ENCODE results near the gene TPGS2.
"Not testable (repeated sequence)": the region's sequence is repeated elsewhere in the genome, so short reads cannot be mapped to it uniquely, and the experiment has no call there.

The TPGS2 gene

GRCh38 chr18:36769611-36770314, 59.0 kb downstream of the TPGS2 start:
- Histone ChIP-seq H3K36me3 (replicated peaks in 1 of 2; ENCODE audit: control insufficient read depth in 2 of 2, insufficient read depth in 2 of 2, low read length in 2 of 2) (peaks cover 15 to 76% of the 10 kb centered on the region in 2 donors), H3K9ac (ENCODE audit: low read depth, low read length, poor library complexity) (no peak overlapping the region), H4K8ac (ENCODE audit: low read depth, low read length) (no peak overlapping the region), H4K91ac (ENCODE audit: low read depth, low read length, poor library complexity) (no peak overlapping the region), H3K4ac (ENCODE audit: low read length) (no peak overlapping the region), H3K23ac (ENCODE audit: low read depth, low read length, poor library complexity) (no peak overlapping the region), H3K4me1 (ENCODE audit: control insufficient read depth in 2 of 2, insufficient read depth in 1 of 2, low read depth in 1 of 2, low read length in 2 of 2) (peaks cover 0 to 3% of the 10 kb centered on the region in 2 donors), H3K14ac (ENCODE audit: low read length) (no peak overlapping the region), H2BK5ac (ENCODE audit: low read length) (no peak overlapping the region), H3K4me2 (ENCODE audit: insufficient read depth, low read length, poor library complexity, severe bottlenecking) (no peak overlapping the region), H2BK12ac (ENCODE audit: low read length) (no peak overlapping the region), H3K79me1 (ENCODE audit: low read depth, low read length) (no peaks in the 10 kb centered on the region), H2AFZ (ENCODE audit: low read length) (no peak overlapping the region), H3K27me3 (ENCODE audit: control insufficient read depth in 3 of 3, insufficient read depth in 3 of 3, low read depth in 1 of 3, low read length in 3 of 3) (no peaks in the 10 kb centered on the region), H2AK5ac (ENCODE audit: low read depth, low read length) (no peak overlapping the region), H2BK120ac (ENCODE audit: low read depth, low read length) (no peak overlapping the region), H3K4me3 (ENCODE audit: low read length in 2 of 2) (no peak overlapping the region), H3K9me3 (replicated peaks in 1 of 2; ENCODE audit: control insufficient read depth in 2 of 2, insufficient read depth in 1 of 2, low read depth in 1 of 2, low read length in 2 of 2) (peaks cover 0 to 9% of the 10 kb centered on the region in 2 donors), H3K18ac (ENCODE audit: low read length) (no peak overlapping the region), H3K27ac (replicated peaks; ENCODE audit: low read length) (no peak overlapping the region), H2BK15ac (ENCODE audit: low read length) (no peak overlapping the region)
- DNase-seq (ENCODE audit: low spot score): peak; percentile 3
- WGBS, 2 donors (ENCODE audit: extremely low coverage in 2 of 2, insufficient read length in 2 of 2, insufficient replicate concordance in 1 of 2): no CpG with 5 or more reads among the region's 6 CpGs

- Histone ChIP-seq H2BK15ac (ENCODE audit: low read length) (no peak overlapping the region), H3K27me3 (ENCODE audit: control insufficient read depth in 3 of 3, insufficient read depth in 3 of 3, low read depth in 1 of 3, low read length in 3 of 3) (no peaks in the 10 kb centered on the region), H2AK5ac (ENCODE audit: low read depth, low read length) (no peak overlapping the region), H3K9ac (ENCODE audit: low read depth, low read length, poor library complexity) (no peak overlapping the region), H2BK5ac (ENCODE audit: low read length) (no peak overlapping the region), H3K4me1 (ENCODE audit: control insufficient read depth in 2 of 2, insufficient read depth in 1 of 2, low read depth in 1 of 2, low read length in 2 of 2) (peaks cover 0 to 3% of the 10 kb centered on the region in 2 donors), H4K91ac (ENCODE audit: low read depth, low read length, poor library complexity) (no peak overlapping the region), H3K23ac (ENCODE audit: low read depth, low read length, poor library complexity) (no peak overlapping the region), H3K4me2 (ENCODE audit: insufficient read depth, low read length, poor library complexity, severe bottlenecking) (no peak overlapping the region), H2BK120ac (ENCODE audit: low read depth, low read length) (no peak overlapping the region), H2AFZ (ENCODE audit: low read length) (no peak overlapping the region), H3K9me3 (replicated peaks in 1 of 2; ENCODE audit: control insufficient read depth in 2 of 2, insufficient read depth in 1 of 2, low read depth in 1 of 2, low read length in 2 of 2) (peaks cover 0 to 15% of the 10 kb centered on the region in 2 donors), H3K4ac (ENCODE audit: low read length) (no peak overlapping the region), H3K27ac (replicated peaks; ENCODE audit: low read length) (no peak overlapping the region), H3K4me3 (ENCODE audit: low read length in 2 of 2) (no peak overlapping the region), H3K79me1 (ENCODE audit: low read depth, low read length) (no peaks in the 10 kb centered on the region), H4K8ac (ENCODE audit: low read depth, low read length) (no peak overlapping the region), H3K14ac (ENCODE audit: low read length) (no peak overlapping the region), H3K36me3 (replicated peaks in 1 of 2; ENCODE audit: control insufficient read depth in 2 of 2, insufficient read depth in 2 of 2, low read length in 2 of 2) (peaks cover 14 to 77% of the 10 kb centered on the region in 2 donors), H3K18ac (ENCODE audit: low read length) (no peak overlapping the region), H2BK12ac (ENCODE audit: low read length) (no peak overlapping the region)
- no CpG with 5 or more reads among the region's 10 CpGs for WGBS, 2 donors (ENCODE audit: extremely low coverage in 2 of 2, insufficient read length in 2 of 2, insufficient replicate concordance in 1 of 2)
- DNase-seq (ENCODE audit: low spot score): no peak
These were observed 59.6 kb downstream of the TPGS2 start for GRCh38 chr18:36769172-36769571.

- H3K9me3 ChIP-seq (replicated peaks in 1 of 2; ENCODE audit: control insufficient read depth in 2 of 2, insufficient read depth in 1 of 2, low read depth in 1 of 2, low read length in 2 of 2): peaks cover 0 to 22% of the 10 kb centered on the region in 2 donors
- no CpG with 5 or more reads among the region's 3 CpGs for WGBS, 2 donors (ENCODE audit: extremely low coverage in 2 of 2, insufficient read length in 2 of 2, insufficient replicate concordance in 1 of 2)
- H3K18ac ChIP-seq (ENCODE audit: low read length): no peak overlapping the region
- H2BK15ac ChIP-seq (ENCODE audit: low read length): no peak overlapping the region
- no peak overlapping the region for H3K14ac ChIP-seq (ENCODE audit: low read length)
- H3K36me3 ChIP-seq (replicated peaks in 1 of 2; ENCODE audit: control insufficient read depth in 2 of 2, insufficient read depth in 2 of 2, low read length in 2 of 2): peaks cover 10 to 72% of the 10 kb centered on the region in 2 donors
- no peak overlapping the region for H2AK5ac ChIP-seq (ENCODE audit: low read depth, low read length)
- no peak overlapping the region for H2BK5ac ChIP-seq (ENCODE audit: low read length)
- H3K79me1 ChIP-seq (ENCODE audit: low read depth, low read length): no peaks in the 10 kb centered on the region
- H3K4ac ChIP-seq (ENCODE audit: low read length): no peak overlapping the region
- H2BK120ac ChIP-seq (ENCODE audit: low read depth, low read length): no peak overlapping the region
- H3K9ac ChIP-seq (ENCODE audit: low read depth, low read length, poor library complexity): no peak overlapping the region
- no peak overlapping the region for H3K4me3 ChIP-seq (ENCODE audit: low read length in 2 of 2)
- H3K4me2 ChIP-seq (ENCODE audit: insufficient read depth, low read length, poor library complexity, severe bottlenecking): no peak overlapping the region
- no peaks in the 10 kb centered on the region for H3K4me1 ChIP-seq (ENCODE audit: control insufficient read depth in 2 of 2, insufficient read depth in 1 of 2, low read depth in 1 of 2, low read length in 2 of 2)
- no peak for DNase-seq (ENCODE audit: low spot score)
- no peak overlapping the region for H2AFZ ChIP-seq (ENCODE audit: low read length)
- H3K27ac ChIP-seq (replicated peaks; ENCODE audit: low read length): no peak overlapping the region
- H3K27me3 ChIP-seq (ENCODE audit: control insufficient read depth in 3 of 3, insufficient read depth in 3 of 3, low read depth in 1 of 3, low read length in 3 of 3): no peaks in the 10 kb centered on the region
- no peak overlapping the region for H2BK12ac ChIP-seq (ENCODE audit: low read length)
- H3K23ac ChIP-seq (ENCODE audit: low read depth, low read length, poor library complexity): no peak overlapping the region
- no peak overlapping the region for H4K8ac ChIP-seq (ENCODE audit: low read depth, low read length)
- no peak overlapping the region for H4K91ac ChIP-seq (ENCODE audit: low read depth, low read length, poor library complexity)
These were observed 62.0 kb downstream of the TPGS2 start for GRCh38 chr18:36766836-36767235.

- H4K8ac ChIP-seq (ENCODE audit: low read depth, low read length); H2AK5ac ChIP-seq (ENCODE audit: low read depth, low read length); H2BK120ac ChIP-seq (ENCODE audit: low read depth, low read length): not testable (repeated sequence)
These were observed 65.8 kb downstream of the TPGS2 start for GRCh38 chr18:36762965-36763364.

More at GRCh38 chr18:36762965-36763364, 65.8 kb downstream of the TPGS2 start:
- H2BK15ac ChIP-seq (ENCODE audit: low read length); DNase-seq (ENCODE audit: low spot score); H2AFZ ChIP-seq (ENCODE audit: low read length); H3K18ac ChIP-seq (ENCODE audit: low read length); H3K4me2 ChIP-seq (ENCODE audit: insufficient read depth, low read length, poor library complexity, severe bottlenecking); H3K23ac ChIP-seq (ENCODE audit: low read depth, low read length, poor library complexity); H3K27ac ChIP-seq (replicated peaks; ENCODE audit: low read length); H3K9ac ChIP-seq (ENCODE audit: low read depth, low read length, poor library complexity); H2BK5ac ChIP-seq (ENCODE audit: low read length); H3K4ac ChIP-seq (ENCODE audit: low read length); H3K14ac ChIP-seq (ENCODE audit: low read length); H3K79me1 ChIP-seq (ENCODE audit: low read depth, low read length); H4K91ac ChIP-seq (ENCODE audit: low read depth, low read length, poor library complexity); H3K4me1 ChIP-seq (ENCODE audit: control insufficient read depth in 2 of 2, insufficient read depth in 1 of 2, low read depth in 1 of 2, low read length in 2 of 2); H3K4me3 ChIP-seq (ENCODE audit: low read length in 2 of 2); H2BK12ac ChIP-seq (ENCODE audit: low read length); H3K27me3 ChIP-seq (ENCODE audit: control insufficient read depth in 3 of 3, insufficient read depth in 3 of 3, low read depth in 1 of 3, low read length in 3 of 3): not testable (repeated sequence)
- peaks cover 2 to 22% of the 10 kb centered on the region in 2 donors for H3K9me3 ChIP-seq (replicated peaks in 1 of 2; ENCODE audit: control insufficient read depth in 2 of 2, insufficient read depth in 1 of 2, low read depth in 1 of 2, low read length in 2 of 2)
- peaks cover 20 to 68% of the 10 kb centered on the region in 2 donors for H3K36me3 ChIP-seq (replicated peaks in 1 of 2; ENCODE audit: control insufficient read depth in 2 of 2, insufficient read depth in 2 of 2, low read length in 2 of 2)
- 100% methylated on average over 4 of the region's 26 CpGs; no CpG with 5 or more reads in 1 of the 2 donors for WGBS, 2 donors (ENCODE audit: extremely low coverage in 2 of 2, insufficient read length in 2 of 2, insufficient replicate concordance in 1 of 2)

Data from neuronal stem cell (in vitro differentiated cells).